Endodermal cell (in vitro differentiated cells): Measurements from ENCODE around the gene PLCXD3. TPM values are rescaled to one million over a fixed set of nuclear protein-coding genes. Genes with fewer than 3 reads are reported as not detected.
A peak's percentile ranks its signal among the peaks of the same experiment; 100 is the strongest.

Experiments used
- DNase-seq: peaks from one replicate; pipeline ENCODE4 v3.0.0-alpha.2; 2017
- H3K27ac ChIP-seq: 2 replicates; pipeline ENCODE4 v1.5.1; 2013; ENCODE audit warnings: mild to moderate bottlenecking, low read depth, low read length, moderate library complexity
- H3K27me3 ChIP-seq: 2 replicates; pipeline ENCODE4 v1.6.1; 2013; ENCODE audit warnings: mild to moderate bottlenecking, low read length, moderate library complexity; ENCODE audit not compliant: insufficient read depth, control insufficient read depth, poor library complexity, severe bottlenecking
- H3K36me3 ChIP-seq: 2 replicates; pipeline ENCODE4 v1.7.0; 2013; ENCODE audit warnings: mild to moderate bottlenecking, low read length, moderate library complexity; ENCODE audit not compliant: control insufficient read depth, insufficient read depth
- H3K4me1 ChIP-seq: one replicate; pipeline ENCODE4 v1.7.0; 2013; ENCODE audit warnings: low read length; ENCODE audit not compliant: control insufficient read depth, insufficient read depth
- H3K4me3 ChIP-seq: 2 replicates; pipeline ENCODE4 v1.5.1; 2013; ENCODE audit warnings: mild to moderate bottlenecking, low read length, moderate library complexity
- H3K9ac ChIP-seq: 2 replicates; pipeline ENCODE4 v1.6.1; 2013; ENCODE audit warnings: mild to moderate bottlenecking, low read length, moderate library complexity; ENCODE audit not compliant: poor library complexity, severe bottlenecking; ENCODE audit errors: extremely low read depth
- H3K9me3 ChIP-seq: 2 replicates; pipeline ENCODE4 v1.6.1; 2013; ENCODE audit warnings: mild to moderate bottlenecking, low read length, moderate library complexity; ENCODE audit not compliant: control insufficient read depth
- H3K27ac Mint-ChIP-seq: 2 replicates; pipeline ENCODE4 v1.8.0; 2020; ENCODE audit warnings: mixed read lengths
- H3K27me3 Mint-ChIP-seq: 2 replicates; pipeline ENCODE4 v1.8.0; 2021; ENCODE audit warnings: mild to moderate bottlenecking, mixed read lengths; ENCODE audit not compliant: insufficient read depth
- H3K36me3 Mint-ChIP-seq: 2 replicates; pipeline ENCODE4 v1.8.0; 2020; ENCODE audit warnings: low read depth, mixed read lengths
- H3K4me1 Mint-ChIP-seq: 2 replicates; pipeline ENCODE4 v1.8.0; 2020; ENCODE audit warnings: mixed read lengths
- H3K4me3 Mint-ChIP-seq: 2 replicates; pipeline ENCODE4 v1.8.0; 2020; ENCODE audit warnings: mild to moderate bottlenecking, moderate library complexity, mixed read lengths
- H3K9me3 Mint-ChIP-seq: 2 replicates; pipeline ENCODE4 v1.8.0; 2020; ENCODE audit warnings: mild to moderate bottlenecking, mixed read lengths
- WGBS, 2 experiments: methylation state at CpG; one replicate each; pipeline versions ENCODE4 v1.1.5 to v1.1.7; 2013; ENCODE audit warnings: missing lambda C conversion rate in 2 of 2, mixed read lengths in 1 of 2; ENCODE audit not compliant: insufficient coverage in 1 of 2, insufficient read length in 1 of 2; 5-methylcytosine and 5-hydroxymethylcytosine counted together
- long read RNA-seq, 4 experiments: library from polyadenylated mRNA in 2 of 4; library from RNA in 1 of 4; library from capped mRNA in 1 of 4; stranded (forward) in 3 of 4; unstranded in 1 of 4; transcript quantifications; one replicate each; pipeline ENCODE4 v2.0.0, GENCODE V29; 2020 to 2021; ENCODE audit warnings: inconsistent platforms in 1 of 4
- polyA plus RNA-seq, 2 experiments: library from polyadenylated mRNA; stranded (reverse); fragments of 50-300 nt; gene quantifications; one replicate each; pipeline ENCODE4 v1.2.3, GENCODE V29; 2013
- total RNA-seq, 2 donors: library from RNA; stranded (reverse); fragmentation: NEBNext Ultra II Directional in 1 of 2; extraction: Animal tissue kit (Norgen Biotek cat#: 25700) in 1 of 2; gene quantifications; 2 replicates in 1 of 2; 3 replicates in 1 of 2; pipeline ENCODE4 v1.2.1, GENCODE V29; 2021
- TF ChIP-seq, protein P1 (sequence below): fragments of 200-600 bp; sonication (generic); conservative IDR thresholded peaks from 2 replicates; pipeline ENCODE4 v1.5.0; 2021; ENCODE audit warnings: antibody characterized with exemption, mild to moderate bottlenecking

The PLCXD3 gene, protein sequence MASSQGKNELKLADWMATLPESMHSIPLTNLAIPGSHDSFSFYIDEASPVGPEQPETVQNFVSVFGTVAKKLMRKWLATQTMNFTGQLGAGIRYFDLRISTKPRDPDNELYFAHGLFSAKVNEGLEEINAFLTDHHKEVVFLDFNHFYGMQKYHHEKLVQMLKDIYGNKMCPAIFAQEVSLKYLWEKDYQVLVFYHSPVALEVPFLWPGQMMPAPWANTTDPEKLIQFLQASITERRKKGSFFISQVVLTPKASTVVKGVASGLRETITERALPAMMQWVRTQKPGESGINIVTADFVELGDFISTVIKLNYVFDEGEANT
- total RNA-seq = 10 to 100 TPM; 41.8 to 43.3 TPM
- 1.9 TPM for polyA plus RNA-seq (2013, experiment 1 of 2)
- polyA plus RNA-seq (2013, experiment 2 of 2) = 2.0 TPM
- long read RNA-seq, experiment 1, partial matches to known transcripts = 0 of 36 reads
- long read RNA-seq, experiment 1, other reads (novel, unspliced or antisense) = 36 of 36 reads
- long read RNA-seq, experiment 2, partial matches to known transcripts = 1 of 68 reads
- long read RNA-seq, experiment 2, other reads (novel, unspliced or antisense) = 67 of 68 reads
- long read RNA-seq, experiment 3, full-length matches to known transcripts = 42 of 82 reads
- long read RNA-seq, experiment 3, partial matches to known transcripts = 4 of 82 reads
- long read RNA-seq, experiment 3, other reads (novel, unspliced or antisense) = 36 of 82 reads
- long read RNA-seq, experiment 4, full-length matches to known transcripts = 3 of 17 reads
- long read RNA-seq, experiment 4, partial matches to known transcripts = 2 of 17 reads
- long read RNA-seq, experiment 4, other reads (novel, unspliced or antisense) = 12 of 17 reads

DNA sequence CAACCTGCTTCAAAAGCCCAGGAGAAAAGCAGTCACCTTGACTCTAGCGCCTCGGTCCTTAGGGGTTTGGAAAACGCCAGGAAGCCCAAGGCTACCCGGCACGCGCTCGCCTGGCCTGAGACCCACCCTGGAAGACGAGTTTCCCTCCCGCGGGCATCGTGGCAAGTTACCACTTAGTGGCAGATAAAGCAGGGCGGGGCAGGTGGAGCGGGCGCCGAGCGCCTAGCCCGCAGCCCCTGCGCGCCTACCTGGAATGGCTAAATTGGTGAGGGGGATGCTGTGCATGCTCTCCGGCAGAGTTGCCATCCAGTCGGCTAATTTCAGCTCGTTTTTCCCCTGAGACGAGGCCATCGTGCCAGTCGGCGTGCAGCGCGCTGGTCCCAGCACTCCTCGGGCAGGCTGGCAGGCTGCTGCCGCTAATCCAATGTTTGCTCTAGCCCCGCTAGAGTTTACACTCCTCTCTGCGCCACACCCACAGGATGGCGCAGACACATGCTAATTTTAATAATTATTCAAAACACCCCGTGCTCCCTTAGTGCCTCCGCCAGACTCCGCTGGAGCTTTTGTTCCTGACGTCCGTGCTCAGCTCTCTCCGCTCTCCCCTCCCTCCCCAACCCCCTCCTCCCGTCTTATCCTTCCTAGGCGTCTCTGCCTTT is at the start of gene PLCXD3:
Gene PLCXD3 (minus strand): TSS at position 426 of the 656 bp plus-strand sequence. CDS start 75 bp downstream, at position 351.
- TF ChIP-seq, protein P1, sequence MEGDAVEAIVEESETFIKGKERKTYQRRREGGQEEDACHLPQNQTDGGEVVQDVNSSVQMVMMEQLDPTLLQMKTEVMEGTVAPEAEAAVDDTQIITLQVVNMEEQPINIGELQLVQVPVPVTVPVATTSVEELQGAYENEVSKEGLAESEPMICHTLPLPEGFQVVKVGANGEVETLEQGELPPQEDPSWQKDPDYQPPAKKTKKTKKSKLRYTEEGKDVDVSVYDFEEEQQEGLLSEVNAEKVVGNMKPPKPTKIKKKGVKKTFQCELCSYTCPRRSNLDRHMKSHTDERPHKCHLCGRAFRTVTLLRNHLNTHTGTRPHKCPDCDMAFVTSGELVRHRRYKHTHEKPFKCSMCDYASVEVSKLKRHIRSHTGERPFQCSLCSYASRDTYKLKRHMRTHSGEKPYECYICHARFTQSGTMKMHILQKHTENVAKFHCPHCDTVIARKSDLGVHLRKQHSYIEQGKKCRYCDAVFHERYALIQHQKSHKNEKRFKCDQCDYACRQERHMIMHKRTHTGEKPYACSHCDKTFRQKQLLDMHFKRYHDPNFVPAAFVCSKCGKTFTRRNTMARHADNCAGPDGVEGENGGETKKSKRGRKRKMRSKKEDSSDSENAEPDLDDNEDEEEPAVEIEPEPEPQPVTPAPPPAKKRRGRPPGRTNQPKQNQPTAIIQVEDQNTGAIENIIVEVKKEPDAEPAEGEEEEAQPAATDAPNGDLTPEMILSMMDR = no peak
- H3K27ac ChIP-seq = no peak within 1 kb of the TSS
- Mint-ChIP-seq H3K27ac (peak within 1 kb of the TSS; percentile 64), H3K36me3 (peaks cover 23% of the 10 kb centered on the region), H3K4me1 (peaks cover 43% of the 10 kb centered on the region), H3K27me3 (peaks cover 35% of the 10 kb centered on the region), H3K4me3 (peak within 1 kb of the TSS; percentile 90), H3K9me3 (no peaks in the 10 kb centered on the region)
- no peaks in the 10 kb centered on the region for H3K4me1 ChIP-seq
- no peaks in the 10 kb centered on the region for H3K36me3 ChIP-seq
- H3K4me3 ChIP-seq = peak within 1 kb of the TSS; percentile 84
- peak; percentile 76 for DNase-seq
- H3K9me3 ChIP-seq = no peaks in the 10 kb centered on the region
- H3K9ac ChIP-seq = no peak within 1 kb of the TSS
- WGBS, 2 experiments = 4 to 8% methylated on average over 17 to 41 of the region's 41 CpGs
- H3K27me3 ChIP-seq = no peaks in the 10 kb centered on the region

DNA sequence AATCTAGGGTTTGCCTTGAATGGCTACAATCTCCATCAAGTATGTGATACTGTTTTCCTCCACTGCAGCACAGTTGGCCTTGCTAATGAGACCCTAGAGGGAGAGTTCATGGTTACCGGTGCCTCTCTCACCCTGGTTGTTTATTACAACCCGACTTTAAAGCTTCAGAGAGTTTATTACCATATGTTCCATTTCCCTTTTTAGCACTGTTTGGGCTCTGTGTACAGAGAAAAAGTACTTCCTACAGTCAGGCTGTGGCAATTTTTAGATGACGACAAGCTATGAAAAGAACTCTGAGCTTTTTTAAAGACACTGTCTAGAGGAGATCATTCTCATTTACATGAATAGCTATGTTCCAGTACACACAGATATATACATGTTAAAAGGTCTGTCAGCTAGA is 48.8 kb upstream of the PLCXD3 start:
- DNase-seq = no peak
- H3K36me3 Mint-ChIP-seq = no peaks in the 10 kb centered on the region
- H3K9me3 Mint-ChIP-seq = peaks cover 5% of the 10 kb centered on the region
- Histone ChIP-seq H3K9me3 (no peaks in the 10 kb centered on the region), H3K27ac (no peak overlapping the region), H3K9ac (no peak overlapping the region), H3K4me1 (no peaks in the 10 kb centered on the region), H3K27me3 (no peaks in the 10 kb centered on the region), H3K4me3 (no peak overlapping the region), H3K36me3 (no peaks in the 10 kb centered on the region)
- no peak overlapping the region for H3K27ac Mint-ChIP-seq
- TF ChIP-seq, protein P1 = no peak
- H3K4me1 Mint-ChIP-seq = no peaks in the 10 kb centered on the region
- WGBS, 2 experiments = 86 to 90% methylated on average over 3 of the region's 3 CpGs
- peaks cover 3% of the 10 kb centered on the region for H3K27me3 Mint-ChIP-seq
- H3K4me3 Mint-ChIP-seq = no peak overlapping the region

DNA sequence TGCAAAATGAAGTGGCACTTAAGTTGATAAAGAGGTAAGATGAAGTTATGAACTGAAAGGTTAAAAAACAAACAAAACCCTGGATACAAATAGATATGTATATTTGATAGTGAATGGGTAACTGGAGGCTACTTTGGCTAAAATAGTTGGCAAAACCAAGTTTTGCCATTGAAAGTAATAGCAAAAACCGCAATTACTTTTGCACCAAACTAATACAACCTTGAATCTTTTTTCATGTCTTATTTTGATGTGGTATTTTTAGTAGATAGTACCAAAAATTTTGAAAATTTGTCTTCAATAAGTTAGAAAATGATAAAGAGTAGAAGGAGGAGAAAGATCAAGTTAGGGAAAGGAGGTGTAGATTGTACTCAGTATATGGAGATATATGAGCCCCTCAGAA is 47.9 kb upstream of the PLCXD3 start:
- DNase-seq = no peak
- Histone ChIP-seq H3K9ac (no peak overlapping the region), H3K4me1 (no peaks in the 10 kb centered on the region), H3K4me3 (no peak overlapping the region), H3K27me3 (no peaks in the 10 kb centered on the region), H3K9me3 (no peaks in the 10 kb centered on the region), H3K36me3 (no peaks in the 10 kb centered on the region), H3K27ac (no peak overlapping the region)
- Mint-ChIP-seq H3K4me1 (no peaks in the 10 kb centered on the region), H3K4me3 (no peak overlapping the region), H3K36me3 (no peaks in the 10 kb centered on the region), H3K27ac (no peak overlapping the region), H3K9me3 (peaks cover under 1% of the 10 kb centered on the region), H3K27me3 (peaks cover 3% of the 10 kb centered on the region)
- TF ChIP-seq, protein P1 = no peak
- no CpG with 5 or more reads among the region's 1 CpG for WGBS, 2 experiments
